ENCODE data around the gene RGL2.

GRCh38 chr6:33333666-33334065, 34.9 kb upstream of the RGL2 start:
- TF ChIP-seq EZH2phosphoT487 (IDR thresholded peaks at IDR 0.05; ENCODE audit: borderline replicate concordance, low read length) = no peak
- TF ChIP-seq, protein P1, sequence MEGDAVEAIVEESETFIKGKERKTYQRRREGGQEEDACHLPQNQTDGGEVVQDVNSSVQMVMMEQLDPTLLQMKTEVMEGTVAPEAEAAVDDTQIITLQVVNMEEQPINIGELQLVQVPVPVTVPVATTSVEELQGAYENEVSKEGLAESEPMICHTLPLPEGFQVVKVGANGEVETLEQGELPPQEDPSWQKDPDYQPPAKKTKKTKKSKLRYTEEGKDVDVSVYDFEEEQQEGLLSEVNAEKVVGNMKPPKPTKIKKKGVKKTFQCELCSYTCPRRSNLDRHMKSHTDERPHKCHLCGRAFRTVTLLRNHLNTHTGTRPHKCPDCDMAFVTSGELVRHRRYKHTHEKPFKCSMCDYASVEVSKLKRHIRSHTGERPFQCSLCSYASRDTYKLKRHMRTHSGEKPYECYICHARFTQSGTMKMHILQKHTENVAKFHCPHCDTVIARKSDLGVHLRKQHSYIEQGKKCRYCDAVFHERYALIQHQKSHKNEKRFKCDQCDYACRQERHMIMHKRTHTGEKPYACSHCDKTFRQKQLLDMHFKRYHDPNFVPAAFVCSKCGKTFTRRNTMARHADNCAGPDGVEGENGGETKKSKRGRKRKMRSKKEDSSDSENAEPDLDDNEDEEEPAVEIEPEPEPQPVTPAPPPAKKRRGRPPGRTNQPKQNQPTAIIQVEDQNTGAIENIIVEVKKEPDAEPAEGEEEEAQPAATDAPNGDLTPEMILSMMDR (IDR thresholded peaks at IDR 0.05; ENCODE audit: low read depth, low read length, poor library complexity, severe bottlenecking) = no peak

All from DOHH2 (cell line).